HEK293 (cell line): ENCODE data around the gene FTCD.

Experiments used
- TCF7L2 ChIP-seq: IDR thresholded peaks from 2 replicates; pipeline ENCODE4 v1.6.1; 2011; ENCODE audit warnings: low read depth, mild to moderate bottlenecking, inconsistent platforms, low read length, moderate library complexity, borderline replicate concordance
- YY1 ChIP-seq: fragments of 450-650 bp; formaldehyde crosslinking; IDR thresholded peaks from 2 replicates; pipeline ENCODE4 v1.5.1; 2018; ENCODE audit warnings: missing biosample characterization, missing genetic modification characterization
- ZNF121 ChIP-seq: fragments of 450-650 bp; formaldehyde crosslinking; IDR thresholded peaks from 2 replicates; pipeline ENCODE4 v1.5.1; 2016; ENCODE audit warnings: missing biosample characterization, missing genetic modification characterization
- ZNF23 ChIP-seq: fragments of 450-650 bp; formaldehyde crosslinking; IDR thresholded peaks from 2 replicates; pipeline ENCODE4 v1.5.1; 2016; ENCODE audit warnings: missing biosample characterization, missing genetic modification characterization, borderline replicate concordance
- ZNF510 ChIP-seq: fragments of 450-650 bp; formaldehyde crosslinking; IDR thresholded peaks from 2 replicates; pipeline ENCODE4 v1.5.1; 2018; ENCODE audit warnings: mild to moderate bottlenecking, missing genetic modification characterization, missing biosample characterization; ENCODE audit not compliant: insufficient replicate concordance
- ZNF518A ChIP-seq: fragments of 450-650 bp; formaldehyde crosslinking; conservative IDR thresholded peaks from 2 replicates; pipeline ENCODE4 v1.5.1; 2016; ENCODE audit warnings: low read depth, missing biosample characterization, missing genetic modification characterization
- ZNF521 ChIP-seq: fragments of 450-650 bp; formaldehyde crosslinking; IDR thresholded peaks from 2 replicates; pipeline ENCODE4 v1.5.1; 2017; ENCODE audit warnings: missing biosample characterization, mild to moderate bottlenecking, missing genetic modification characterization
- TF ChIP-seq, protein P1 (sequence below): fragments of 450-650 bp; formaldehyde crosslinking; IDR thresholded peaks from 2 replicates; pipeline ENCODE4 v1.5.1; 2016; ENCODE audit warnings: missing biosample characterization, missing genetic modification characterization
- TF ChIP-seq, protein P2 (sequence below): fragments of 450-650 bp; formaldehyde crosslinking; IDR thresholded peaks from 2 replicates; pipeline ENCODE4 v1.5.1; 2017; ENCODE audit warnings: missing biosample characterization, missing genetic modification characterization

GRCh38 chr21:46110499-46111192, 44.7 kb downstream of the FTCD start:
- TF ChIP-seq, protein P1, sequence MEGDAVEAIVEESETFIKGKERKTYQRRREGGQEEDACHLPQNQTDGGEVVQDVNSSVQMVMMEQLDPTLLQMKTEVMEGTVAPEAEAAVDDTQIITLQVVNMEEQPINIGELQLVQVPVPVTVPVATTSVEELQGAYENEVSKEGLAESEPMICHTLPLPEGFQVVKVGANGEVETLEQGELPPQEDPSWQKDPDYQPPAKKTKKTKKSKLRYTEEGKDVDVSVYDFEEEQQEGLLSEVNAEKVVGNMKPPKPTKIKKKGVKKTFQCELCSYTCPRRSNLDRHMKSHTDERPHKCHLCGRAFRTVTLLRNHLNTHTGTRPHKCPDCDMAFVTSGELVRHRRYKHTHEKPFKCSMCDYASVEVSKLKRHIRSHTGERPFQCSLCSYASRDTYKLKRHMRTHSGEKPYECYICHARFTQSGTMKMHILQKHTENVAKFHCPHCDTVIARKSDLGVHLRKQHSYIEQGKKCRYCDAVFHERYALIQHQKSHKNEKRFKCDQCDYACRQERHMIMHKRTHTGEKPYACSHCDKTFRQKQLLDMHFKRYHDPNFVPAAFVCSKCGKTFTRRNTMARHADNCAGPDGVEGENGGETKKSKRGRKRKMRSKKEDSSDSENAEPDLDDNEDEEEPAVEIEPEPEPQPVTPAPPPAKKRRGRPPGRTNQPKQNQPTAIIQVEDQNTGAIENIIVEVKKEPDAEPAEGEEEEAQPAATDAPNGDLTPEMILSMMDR: no peak
- TF ChIP-seq TCF7L2 (no peak), YY1 (tag by site-specific recombination) (no peak), ZNF521 (tag by site-specific recombination) (no peak), ZNF510 (tag by site-specific recombination) (no peak), ZNF518A (tag by site-specific recombination) (no peak), ZNF23 (tag by site-specific recombination) (no peak), ZNF121 (no peak)
- TF ChIP-seq, protein P2, sequence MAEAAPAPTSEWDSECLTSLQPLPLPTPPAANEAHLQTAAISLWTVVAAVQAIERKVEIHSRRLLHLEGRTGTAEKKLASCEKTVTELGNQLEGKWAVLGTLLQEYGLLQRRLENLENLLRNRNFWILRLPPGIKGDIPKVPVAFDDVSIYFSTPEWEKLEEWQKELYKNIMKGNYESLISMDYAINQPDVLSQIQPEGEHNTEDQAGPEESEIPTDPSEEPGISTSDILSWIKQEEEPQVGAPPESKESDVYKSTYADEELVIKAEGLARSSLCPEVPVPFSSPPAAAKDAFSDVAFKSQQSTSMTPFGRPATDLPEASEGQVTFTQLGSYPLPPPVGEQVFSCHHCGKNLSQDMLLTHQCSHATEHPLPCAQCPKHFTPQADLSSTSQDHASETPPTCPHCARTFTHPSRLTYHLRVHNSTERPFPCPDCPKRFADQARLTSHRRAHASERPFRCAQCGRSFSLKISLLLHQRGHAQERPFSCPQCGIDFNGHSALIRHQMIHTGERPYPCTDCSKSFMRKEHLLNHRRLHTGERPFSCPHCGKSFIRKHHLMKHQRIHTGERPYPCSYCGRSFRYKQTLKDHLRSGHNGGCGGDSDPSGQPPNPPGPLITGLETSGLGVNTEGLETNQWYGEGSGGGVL (tag by site-specific recombination): no peak
